Measurements from ENCODE around the gene SUCO. TPM values are rescaled to one million over a fixed set of nuclear protein-coding genes. Genes with fewer than 3 reads are reported as not detected.
"Not testable (repeated sequence)": the region's sequence is repeated elsewhere in the genome, so short reads cannot be mapped to it uniquely, and the experiment has no call there.

Gene SUCO
- total RNA-seq, 1 donor from 2014 or later, result 81.2 TPM

- H3K36me3 Mint-ChIP-seq (ENCODE audit: low read depth, unreplicated experiment), result peaks cover 43% of the 10 kb centered on the region
- TF ChIP-seq CTCF (IDR thresholded peaks at IDR 0.05; ENCODE audit: unreplicated experiment), result no peak
- H3K4me1 Mint-ChIP-seq (ENCODE audit: unreplicated experiment), result peaks cover 5% of the 10 kb centered on the region
- no peak overlapping the region for H3K4me3 Mint-ChIP-seq (ENCODE audit: unreplicated experiment)
- H3K27ac Mint-ChIP-seq (ENCODE audit: unreplicated experiment), result no peak overlapping the region
- H3K27me3 Mint-ChIP-seq (ENCODE audit: unreplicated experiment), result peaks cover 8% of the 10 kb centered on the region
- no peak for DNase-seq (ENCODE audit: low spot score)
- peaks cover 9% of the 10 kb centered on the region for H3K9me3 Mint-ChIP-seq (ENCODE audit: unreplicated experiment)
Measured at GRCh38 chr1:172616195-172616594, 83.2 kb downstream of the SUCO start.

GRCh38 chr1:172616636-172617035 is 83.7 kb downstream of the SUCO start:
- Mint-ChIP-seq H3K4me1 (ENCODE audit: unreplicated experiment) (peaks cover 2% of the 10 kb centered on the region), H3K9me3 (ENCODE audit: unreplicated experiment) (peaks cover 9% of the 10 kb centered on the region), H3K36me3 (ENCODE audit: low read depth, unreplicated experiment) (peaks cover 46% of the 10 kb centered on the region), H3K4me3 (ENCODE audit: unreplicated experiment) (no peak overlapping the region), H3K27me3 (ENCODE audit: unreplicated experiment) (peaks cover 8% of the 10 kb centered on the region), H3K27ac (ENCODE audit: unreplicated experiment) (no peak overlapping the region)
- DNase-seq (ENCODE audit: low spot score), result no peak
- TF ChIP-seq CTCF (IDR thresholded peaks at IDR 0.05; ENCODE audit: unreplicated experiment), result no peak

GRCh38 chr1:172620603-172621002 is 87.7 kb downstream of the SUCO start:
- not testable (repeated sequence) for H3K27me3 Mint-ChIP-seq (ENCODE audit: unreplicated experiment); H3K27ac Mint-ChIP-seq (ENCODE audit: unreplicated experiment); H3K4me1 Mint-ChIP-seq (ENCODE audit: unreplicated experiment); DNase-seq (ENCODE audit: low spot score)
- Mint-ChIP-seq H3K9me3 (ENCODE audit: unreplicated experiment) (peaks cover 16% of the 10 kb centered on the region), H3K4me3 (ENCODE audit: unreplicated experiment) (peak overlapping the region; percentile 70), H3K36me3 (ENCODE audit: low read depth, unreplicated experiment) (peaks cover 38% of the 10 kb centered on the region)

- no peak overlapping the region for H3K4me3 Mint-ChIP-seq (ENCODE audit: unreplicated experiment)
- H3K4me1 Mint-ChIP-seq (ENCODE audit: unreplicated experiment), result no peaks in the 10 kb centered on the region
- no peak overlapping the region for H3K27ac Mint-ChIP-seq (ENCODE audit: unreplicated experiment)
- H3K9me3 Mint-ChIP-seq (ENCODE audit: unreplicated experiment), result peaks cover 7% of the 10 kb centered on the region
- no peak for DNase-seq (ENCODE audit: low spot score)
- H3K27me3 Mint-ChIP-seq (ENCODE audit: unreplicated experiment), result peaks cover 4% of the 10 kb centered on the region
- TF ChIP-seq CTCF (IDR thresholded peaks at IDR 0.05; ENCODE audit: unreplicated experiment), result no peak
- H3K36me3 Mint-ChIP-seq (ENCODE audit: low read depth, unreplicated experiment), result peaks cover 25% of the 10 kb centered on the region
Measured at GRCh38 chr1:172622541-172622940, 89.6 kb downstream of the SUCO start.

- H3K9me3 Mint-ChIP-seq (ENCODE audit: unreplicated experiment), result peaks cover 7% of the 10 kb centered on the region
Measured at GRCh38 chr1:172623748-172624147, 90.8 kb downstream of the SUCO start.

More at GRCh38 chr1:172623748-172624147, 90.8 kb downstream of the SUCO start:
- Mint-ChIP-seq H3K36me3 (ENCODE audit: low read depth, unreplicated experiment) (peaks cover 23% of the 10 kb centered on the region), H3K27me3 (ENCODE audit: unreplicated experiment) (peaks cover 4% of the 10 kb centered on the region), H3K4me1 (ENCODE audit: unreplicated experiment) (no peaks in the 10 kb centered on the region), H3K27ac (ENCODE audit: unreplicated experiment) (no peak overlapping the region), H3K4me3 (ENCODE audit: unreplicated experiment) (no peak overlapping the region)
- no peak for TF ChIP-seq CTCF (IDR thresholded peaks at IDR 0.05; ENCODE audit: unreplicated experiment)
- DNase-seq (ENCODE audit: low spot score), result no peak

All from endothelial cell (in vitro differentiated cells).